Activated naive CD8-positive, alpha-beta T cell treated with anti-CD3 and anti-CD28 coated beads, Interleukin-2, amount 10 ng/mL, durations not matched to agents 7 days and 5 days (primary cell): Measurements from ENCODE around the gene PIGX. TPM values are rescaled to one million over a fixed set of nuclear protein-coding genes. Genes with fewer than 3 reads are reported as not detected.
"Not testable (repeated sequence)": the region's sequence is repeated elsewhere in the genome, so short reads cannot be mapped to it uniquely, and the experiment has no call there.

ENCODE experiments used
- ATAC-seq: fragments of 150-1000 bp; cut with Tn5 transposase; one replicate; pipeline ENCODE4 v1.10.0; 2021; ENCODE audit warnings: low read depth, moderate library complexity
- POLR2A ChIA-PET: fragments of 350-600 bp; sonication (Branson Sonifier 250); formaldehyde crosslinking; loops from one replicate; lab custom pipeline; 2021; ENCODE audit warnings: antibody characterized with exemption; lab: Charles Lee
- DNase-seq: peaks from one replicate; pipeline ENCODE4 v3.0.0; 2021
- H3K27ac Mint-ChIP-seq: one replicate; pipeline ENCODE4 v1.8.0; 2022; ENCODE audit warnings: mild to moderate bottlenecking, mixed read lengths
- H3K27me3 Mint-ChIP-seq: one replicate; pipeline ENCODE4 v1.8.0; 2022; ENCODE audit warnings: mild to moderate bottlenecking, moderate library complexity, mixed read lengths
- H3K36me3 Mint-ChIP-seq: one replicate; pipeline ENCODE4 v1.8.0; 2021; ENCODE audit warnings: mild to moderate bottlenecking, mixed read lengths
- H3K4me1 Mint-ChIP-seq: one replicate; pipeline ENCODE4 v1.8.0; 2021; ENCODE audit warnings: mixed read lengths
- H3K4me3 Mint-ChIP-seq: one replicate; pipeline ENCODE4 v1.8.0; 2022; ENCODE audit warnings: mild to moderate bottlenecking, moderate library complexity, mixed read lengths
- H3K9me3 Mint-ChIP-seq: one replicate; pipeline ENCODE4 v1.8.0; 2021; ENCODE audit warnings: mixed read lengths
- total RNA-seq, 2 experiments: library from RNA; stranded (reverse); gene quantifications; one replicate each; pipeline ENCODE4 v1.2.3, GENCODE V29; 2021

The PIGX gene
- total RNA-seq, 2 experiments from 2014 or later = 32.6 to 33.5 TPM

DNA sequence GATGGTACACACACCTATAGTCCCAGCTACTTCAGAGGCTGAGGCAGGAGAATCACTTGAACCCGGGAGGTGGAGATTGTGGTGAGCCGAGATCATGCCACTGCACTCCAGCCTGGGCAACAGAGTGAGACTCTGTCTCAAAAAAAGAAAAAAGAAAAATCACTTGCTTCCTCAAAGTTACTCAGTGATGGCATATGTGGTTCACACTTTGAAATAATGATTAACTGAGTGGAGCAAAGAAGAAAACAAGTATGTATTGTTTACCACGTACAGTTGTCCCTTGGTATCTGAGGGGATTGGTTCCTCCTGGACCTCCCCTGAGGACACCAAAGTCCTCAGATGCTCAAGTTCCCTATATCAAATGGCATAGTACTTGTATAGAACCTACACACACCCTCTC is 5.0 kb downstream of the PIGX start:
- H3K27ac Mint-ChIP-seq, H3K9me3 Mint-ChIP-seq, ATAC-seq, DNase-seq, POLR2A ChIA-PET, H3K27me3 Mint-ChIP-seq, H3K4me3 Mint-ChIP-seq: not testable (repeated sequence)
- peaks cover 17% of the 10 kb centered on the region for H3K4me1 Mint-ChIP-seq
- H3K36me3 Mint-ChIP-seq = peaks cover 35% of the 10 kb centered on the region

DNA sequence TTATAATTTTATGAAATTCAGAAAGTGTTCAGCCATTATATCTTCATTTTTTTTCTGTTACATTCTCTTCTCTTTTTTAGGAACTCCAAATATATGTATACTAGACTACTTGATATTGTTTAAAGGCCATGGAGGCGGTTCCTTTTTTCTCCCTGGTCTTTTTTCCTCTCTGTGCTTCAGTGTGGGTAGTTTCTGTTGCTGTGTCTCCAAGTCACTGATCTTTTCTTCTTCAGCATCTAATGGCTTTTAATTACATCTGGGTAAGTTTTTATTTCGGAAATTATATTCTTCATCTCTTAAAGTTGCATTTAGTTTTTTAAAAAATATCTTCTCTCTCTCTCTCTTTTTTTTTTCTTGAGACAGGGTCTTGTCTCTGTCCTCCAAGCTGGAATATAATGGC is 8.9 kb downstream of the PIGX start:
- peaks cover 6% of the 10 kb centered on the region for H3K9me3 Mint-ChIP-seq
- no peak overlapping the region for H3K4me3 Mint-ChIP-seq
- H3K36me3 Mint-ChIP-seq = peaks cover 52% of the 10 kb centered on the region
- DNase-seq (no peak), ATAC-seq (no peak)
- POLR2A ChIA-PET = interaction anchor here (1.6 kb wide), 1 partner anchor 9 kb away, joined by 4 read pairs; the partner anchor contains the start of genes CEP19 and PIGX
- no peak overlapping the region for H3K27ac Mint-ChIP-seq
- H3K27me3 Mint-ChIP-seq = no peaks in the 10 kb centered on the region
- H3K4me1 Mint-ChIP-seq = peaks cover 4% of the 10 kb centered on the region

DNA sequence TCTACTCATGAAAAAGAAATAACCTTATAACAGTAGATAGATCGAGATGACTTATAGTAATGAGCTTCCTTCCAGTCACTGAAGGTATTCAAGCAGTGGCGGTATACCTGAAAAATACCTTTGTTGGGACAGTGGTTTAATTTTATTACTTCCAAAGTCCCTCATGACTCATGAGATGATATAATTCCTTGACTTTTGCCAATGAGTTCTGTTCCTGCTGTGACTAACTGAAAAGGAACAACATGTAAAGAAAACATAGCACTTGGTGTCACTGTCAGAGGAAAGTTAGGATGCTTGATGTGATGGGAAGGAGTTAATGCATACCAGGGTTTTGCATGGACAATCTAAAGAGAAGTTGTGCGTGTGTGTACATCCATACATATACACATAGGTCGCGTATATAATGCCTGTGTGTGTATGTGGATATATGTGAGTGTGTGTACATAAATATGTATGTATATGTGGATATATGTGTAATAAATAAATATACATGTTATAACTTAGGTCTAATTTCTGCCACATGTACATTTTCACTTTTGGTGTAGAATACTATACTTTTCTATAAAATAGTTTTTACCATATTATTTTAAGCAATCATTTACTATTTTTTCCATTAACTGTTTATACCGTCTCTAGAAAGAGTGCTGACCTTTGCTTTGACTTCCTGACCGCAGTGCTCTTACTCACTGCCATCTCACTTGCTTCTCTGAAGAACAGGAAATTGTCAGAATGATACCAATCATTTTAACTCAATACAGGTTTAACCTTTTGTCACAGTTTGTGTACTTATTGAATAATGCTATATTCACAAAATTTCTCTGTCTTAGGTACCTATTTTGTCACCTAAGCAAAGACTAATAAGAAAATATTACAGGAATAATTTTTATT is 14.9 kb downstream of the PIGX start:
- Mint-ChIP-seq H3K4me3 (no peak overlapping the region), H3K4me1 (peaks cover 7% of the 10 kb centered on the region), H3K27me3 (no peaks in the 10 kb centered on the region), H3K36me3 (peaks cover 49% of the 10 kb centered on the region), H3K9me3 (no peaks in the 10 kb centered on the region), H3K27ac (no peak overlapping the region)
- ATAC-seq = peak; percentile 78
- POLR2A ChIA-PET = interaction anchor here (1.8 kb wide), 1 partner anchor 13 kb away, joined by 8 read pairs; the partner anchor contains the start of gene PAK2
- no peak for DNase-seq

DNA sequence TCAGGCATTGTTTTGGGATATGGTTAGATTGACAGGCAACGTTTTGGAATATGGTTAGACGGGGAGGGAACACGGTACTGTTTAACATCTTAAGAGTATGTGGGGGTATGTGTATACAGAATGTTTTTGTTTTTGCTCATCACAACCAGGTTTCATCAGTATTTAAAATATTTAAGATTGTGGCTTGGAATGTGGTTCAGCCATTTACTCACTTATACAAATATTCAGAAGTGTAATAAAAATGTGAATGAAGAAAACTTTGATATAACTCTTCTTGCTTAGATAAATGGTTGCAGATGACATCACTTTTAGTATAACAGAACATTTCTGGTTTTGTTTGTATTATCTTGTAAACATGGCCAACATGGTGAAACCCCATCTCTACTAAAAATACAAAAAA is 23.6 kb downstream of the PIGX start:
- H3K27ac Mint-ChIP-seq = no peak overlapping the region
- no peak for DNase-seq
- peaks cover 10% of the 10 kb centered on the region for H3K4me1 Mint-ChIP-seq
- H3K9me3 Mint-ChIP-seq = peaks cover 3% of the 10 kb centered on the region
- POLR2A ChIA-PET = no interaction called here
- no peak for ATAC-seq
- H3K4me3 Mint-ChIP-seq = no peak overlapping the region
- no peaks in the 10 kb centered on the region for H3K27me3 Mint-ChIP-seq
- peaks cover 32% of the 10 kb centered on the region for H3K36me3 Mint-ChIP-seq

DNA sequence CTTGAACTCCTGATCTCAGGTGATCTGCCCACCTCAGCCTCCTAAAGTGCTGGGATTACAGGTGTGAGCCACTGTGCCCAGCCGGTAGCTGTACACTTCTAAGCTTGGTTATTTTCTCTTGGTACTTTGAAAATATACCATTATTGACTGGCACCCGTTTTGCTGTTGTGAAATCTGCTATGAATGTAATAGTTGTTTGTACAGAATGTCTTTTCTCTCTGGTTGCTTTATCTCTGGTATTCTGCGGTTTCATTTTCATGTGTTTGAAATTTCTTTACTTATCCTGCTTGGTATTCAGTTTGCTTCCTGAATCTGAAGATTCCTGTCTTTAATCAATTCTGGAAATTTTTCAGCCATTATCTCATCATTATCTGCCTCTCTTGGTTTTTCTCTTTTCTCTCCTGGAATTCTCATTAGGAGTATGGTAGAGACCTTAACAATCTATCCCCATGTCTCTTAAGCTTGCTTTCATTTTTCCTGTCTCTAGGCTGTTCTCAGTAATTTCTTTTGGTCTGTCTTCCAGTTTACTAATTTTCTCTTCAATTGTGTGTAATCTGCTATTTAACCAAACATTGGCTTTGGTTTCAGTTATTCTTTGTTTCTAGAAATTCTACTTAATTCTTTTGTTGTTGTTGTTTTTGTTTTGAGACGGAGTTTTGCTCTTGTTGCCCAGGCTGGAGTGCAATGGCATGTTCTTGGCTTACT is 24.6 kb downstream of the PIGX start:
- H3K9me3 Mint-ChIP-seq = peaks cover 3% of the 10 kb centered on the region
- H3K4me1 Mint-ChIP-seq = peaks cover 15% of the 10 kb centered on the region
- DNase-seq (no peak), ATAC-seq (no peak)
- peaks cover 26% of the 10 kb centered on the region for H3K36me3 Mint-ChIP-seq
- no peak overlapping the region for H3K27ac Mint-ChIP-seq
- H3K27me3 Mint-ChIP-seq = no peaks in the 10 kb centered on the region
- H3K4me3 Mint-ChIP-seq = no peak overlapping the region
- POLR2A ChIA-PET = interaction anchor here (0.7 kb wide), 1 partner anchor 128 kb away, joined by 4 read pairs; no protein-coding TSS in a partner anchor

DNA sequence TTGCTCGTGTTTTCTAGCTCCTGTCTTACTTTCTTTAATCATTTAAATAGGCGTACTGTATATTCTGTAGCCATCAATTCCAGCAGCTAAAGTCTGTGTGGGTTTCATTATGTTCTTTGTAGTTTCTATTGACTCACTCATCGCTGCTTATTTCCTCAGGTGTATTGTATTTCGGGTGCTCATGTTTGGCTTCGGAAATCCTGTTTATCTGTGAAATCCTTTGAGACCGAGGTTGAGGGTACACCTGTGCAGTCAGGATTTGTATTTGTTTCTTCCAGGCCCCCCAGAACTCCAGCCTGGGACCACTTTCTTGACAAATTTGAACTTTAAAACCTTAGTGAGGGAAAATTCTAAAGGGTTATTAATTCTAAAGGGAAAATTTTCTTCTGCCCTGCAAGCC is 25.5 kb downstream of the PIGX start:
- peaks cover 24% of the 10 kb centered on the region for H3K36me3 Mint-ChIP-seq
- DNase-seq (no peak), ATAC-seq (no peak)
- H3K4me1 Mint-ChIP-seq = peaks cover 16% of the 10 kb centered on the region
- H3K27me3 Mint-ChIP-seq = no peaks in the 10 kb centered on the region
- no peak overlapping the region for H3K27ac Mint-ChIP-seq
- POLR2A ChIA-PET = no interaction called here
- no peak overlapping the region for H3K4me3 Mint-ChIP-seq
- peaks cover 3% of the 10 kb centered on the region for H3K9me3 Mint-ChIP-seq

DNA sequence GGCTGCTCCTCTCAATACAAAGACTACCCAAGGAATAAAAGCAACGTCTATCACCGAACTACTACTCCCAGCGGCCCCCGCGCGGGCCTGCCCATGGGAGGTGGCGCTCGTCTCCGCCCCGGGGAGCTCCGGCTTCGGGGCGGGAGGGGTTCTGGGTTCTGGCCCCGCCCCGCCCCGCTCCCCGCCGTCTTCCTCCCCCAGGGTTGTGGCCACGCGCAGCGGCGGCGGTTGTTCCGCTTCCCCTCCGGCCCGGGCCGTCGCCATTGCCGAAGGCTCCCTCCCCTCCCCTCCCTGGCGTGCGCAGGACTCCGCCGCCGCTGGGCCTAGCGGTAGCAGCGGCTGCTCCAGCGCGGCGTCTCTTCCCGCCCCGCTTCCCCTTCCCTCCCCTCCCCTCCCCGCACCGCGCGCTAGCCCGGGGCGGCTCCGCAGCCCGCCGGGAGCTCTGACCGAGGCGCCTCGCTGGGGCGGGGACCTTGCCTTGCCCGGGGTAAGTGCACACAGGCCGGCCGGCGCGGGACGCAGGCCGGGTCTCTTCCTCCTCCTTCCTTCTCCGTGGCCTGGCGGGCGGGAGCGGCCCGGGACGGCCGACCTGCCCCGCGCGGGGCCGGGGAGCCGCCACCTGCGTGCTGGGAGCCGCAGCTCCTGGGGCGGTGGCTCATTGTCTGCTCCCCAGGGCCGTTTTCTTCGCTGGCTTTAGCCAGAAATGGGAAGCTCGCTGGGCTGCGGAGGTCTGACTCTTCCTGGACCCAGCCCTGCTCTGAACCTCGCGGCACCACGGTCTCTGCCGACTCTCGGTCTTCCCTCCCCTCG is 27.7 kb downstream of the PIGX start, which contains the start of gene PAK2:
TSS of gene PAK2 (plus strand) at position 187 of the 810 bp plus-strand sequence. CDS start 42,790 bp downstream, outside the sequence.
- peaks cover 19% of the 10 kb centered on the region for H3K4me1 Mint-ChIP-seq
- no peaks in the 10 kb centered on the region for H3K27me3 Mint-ChIP-seq
- peak; percentile 90 for ATAC-seq
- POLR2A ChIA-PET = interaction anchor here (0.6 to 3.1 kb wide), 15 partner anchors 9 to 467 kb away, joined by 3 to 28 read pairs (median 4); partner anchors contain the start of genes CEP19, FBXO45, MELTF and PIGX
- H3K9me3 Mint-ChIP-seq = peaks cover 3% of the 10 kb centered on the region
- peak within 1 kb of the TSS; percentile 96 for H3K27ac Mint-ChIP-seq
- peaks cover 16% of the 10 kb centered on the region for H3K36me3 Mint-ChIP-seq
- peak; percentile 91 for DNase-seq
- peak within 1 kb of the TSS; percentile 98 for H3K4me3 Mint-ChIP-seq

DNA sequence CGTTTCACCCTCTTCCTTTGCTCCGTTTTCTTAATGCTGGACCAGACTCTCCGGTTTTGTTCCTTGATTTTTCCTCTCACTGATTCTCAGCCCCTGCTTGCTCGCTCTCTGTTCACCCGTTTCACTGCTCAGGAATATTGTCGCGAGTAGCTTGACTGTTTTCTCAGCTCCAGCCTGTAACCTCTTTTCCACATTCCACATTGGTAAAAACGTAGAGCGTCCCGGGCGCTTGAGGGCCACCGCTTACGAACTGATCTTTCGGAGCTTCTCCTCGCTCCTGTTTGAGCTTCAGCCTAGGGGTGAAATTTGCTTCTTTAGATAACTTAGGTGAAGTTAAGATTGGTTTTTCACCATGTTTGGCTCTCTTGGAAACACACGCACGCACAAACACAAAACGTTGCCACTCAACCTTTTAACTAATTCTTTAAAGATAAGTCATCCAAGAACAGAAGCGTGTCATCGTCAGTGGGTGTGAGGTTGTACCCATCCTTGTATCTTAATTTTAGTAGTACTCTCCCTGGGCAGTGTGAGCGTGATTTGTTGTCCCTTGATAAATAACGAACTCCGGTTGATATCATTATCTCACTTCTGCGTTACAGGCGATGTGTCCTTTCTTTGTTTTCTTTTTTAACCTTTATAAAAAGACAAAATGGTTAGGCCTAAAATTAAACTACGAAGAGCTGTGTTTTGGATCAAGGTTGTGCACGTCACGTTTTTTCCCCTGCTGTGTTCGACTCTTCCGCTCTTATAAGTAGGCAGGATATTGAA is 28.5 kb downstream of the PIGX start:
- peaks cover 22% of the 10 kb centered on the region for H3K36me3 Mint-ChIP-seq
- peaks cover 3% of the 10 kb centered on the region for H3K9me3 Mint-ChIP-seq
- peaks cover 19% of the 10 kb centered on the region for H3K4me1 Mint-ChIP-seq
- ATAC-seq (no peak), DNase-seq (no peak)
- POLR2A ChIA-PET = interaction anchor here (1.2 to 3.1 kb wide), 9 partner anchors 15 to 289 kb away, joined by 4 to 28 read pairs (median 4); partner anchors contain the start of genes CEP19, FBXO45, MELTF and PIGX
- peak overlapping the region; percentile 96 for H3K27ac Mint-ChIP-seq
- H3K27me3 Mint-ChIP-seq = no peaks in the 10 kb centered on the region
- peak overlapping the region; percentile 98 for H3K4me3 Mint-ChIP-seq

DNA sequence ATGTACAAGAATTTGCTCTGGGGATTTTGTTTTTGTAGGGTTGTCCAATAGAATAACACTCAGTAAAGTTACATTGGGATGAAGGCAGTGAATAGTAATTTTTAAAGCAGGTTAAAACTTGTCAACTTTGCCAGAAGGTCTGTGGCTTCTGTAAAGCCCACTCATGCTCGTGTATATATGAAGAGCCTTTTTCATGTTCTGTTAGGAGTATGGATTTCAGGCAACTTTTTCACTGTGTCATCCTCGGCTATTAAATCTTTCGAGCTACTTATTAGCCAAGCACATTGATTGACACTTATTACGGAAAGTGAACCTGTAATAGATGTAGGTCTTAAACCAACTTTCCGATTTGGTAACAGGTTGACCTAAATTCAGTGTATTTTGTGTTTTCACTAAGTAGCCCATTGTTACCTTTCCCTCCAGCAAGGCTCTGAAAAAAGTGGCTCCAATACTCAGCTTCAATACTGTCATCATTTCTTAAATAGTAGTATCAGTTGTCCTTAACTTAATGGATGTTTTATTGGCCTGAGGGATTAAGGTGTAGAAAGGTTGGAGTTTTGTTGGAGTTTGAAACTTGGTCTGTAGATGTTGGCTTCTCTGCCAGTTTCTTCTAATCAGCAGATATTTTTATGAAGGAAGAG is 29.2 kb downstream of the PIGX start:
- no peak for DNase-seq
- no peak for ATAC-seq
- peaks cover 3% of the 10 kb centered on the region for H3K9me3 Mint-ChIP-seq
- H3K27ac Mint-ChIP-seq = peak overlapping the region; percentile 96
- H3K4me1 Mint-ChIP-seq = peaks cover 19% of the 10 kb centered on the region
- peaks cover 26% of the 10 kb centered on the region for H3K36me3 Mint-ChIP-seq
- POLR2A ChIA-PET = interaction anchor here (1.5 to 3.1 kb wide), 5 partner anchors 16 to 173 kb away, joined by 4 to 28 read pairs (median 8); partner anchors contain the start of genes CEP19, FBXO45, PIGX and SENP5
- H3K4me3 Mint-ChIP-seq = peak overlapping the region; percentile 98
- H3K27me3 Mint-ChIP-seq = no peaks in the 10 kb centered on the region

DNA sequence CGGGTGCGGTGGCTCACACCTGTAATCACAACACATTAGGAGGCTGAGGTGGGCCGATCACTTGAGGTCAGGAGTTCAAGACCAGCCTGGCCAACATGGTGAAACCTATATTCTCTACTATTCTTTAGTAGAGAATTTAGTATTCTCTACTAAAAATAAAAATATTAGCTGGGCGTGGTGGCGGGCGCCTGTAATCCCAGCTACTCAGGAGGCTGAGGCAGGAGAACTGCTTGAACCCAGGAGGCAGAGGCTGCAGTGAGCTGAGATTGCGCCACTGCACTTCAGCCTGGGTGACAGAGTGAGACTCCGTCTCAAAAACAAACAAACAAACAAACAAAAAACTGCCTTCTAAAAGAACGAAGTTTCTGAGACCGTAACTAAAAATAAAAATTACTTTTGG is 31.4 kb downstream of the PIGX start:
- ATAC-seq, H3K27me3 Mint-ChIP-seq, POLR2A ChIA-PET, DNase-seq, H3K27ac Mint-ChIP-seq, H3K4me3 Mint-ChIP-seq, H3K9me3 Mint-ChIP-seq: not testable (repeated sequence)
- H3K4me1 Mint-ChIP-seq = peaks cover 24% of the 10 kb centered on the region
- H3K36me3 Mint-ChIP-seq = peaks cover 32% of the 10 kb centered on the region

DNA sequence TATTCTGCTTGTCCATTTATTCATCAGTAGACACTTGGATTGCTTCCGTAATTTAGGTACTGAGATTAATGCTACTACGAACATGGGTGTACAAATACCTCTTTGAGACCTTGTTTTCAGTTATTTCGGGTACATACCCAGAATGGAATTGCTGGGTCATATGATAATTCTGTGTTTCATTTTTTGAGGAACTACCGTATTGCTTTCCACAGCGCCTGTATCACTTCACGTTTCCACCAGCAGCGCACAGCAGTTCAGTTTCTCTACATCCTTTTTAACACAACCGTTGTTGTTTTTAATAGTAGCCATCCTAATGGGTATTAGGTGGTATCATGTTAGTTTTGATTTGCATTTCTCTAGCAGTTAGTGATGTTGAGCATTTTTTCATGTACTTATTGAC is 36.9 kb downstream of the PIGX start:
- H3K9me3 Mint-ChIP-seq = peaks cover 8% of the 10 kb centered on the region
- H3K36me3 Mint-ChIP-seq = peaks cover 65% of the 10 kb centered on the region
- H3K4me1 Mint-ChIP-seq = peaks cover 22% of the 10 kb centered on the region
- no peak overlapping the region for H3K27ac Mint-ChIP-seq
- no peaks in the 10 kb centered on the region for H3K27me3 Mint-ChIP-seq
- ATAC-seq (no peak), DNase-seq (no peak)
- POLR2A ChIA-PET = interaction anchor here (1.5 kb wide), 1 partner anchor 9 kb away, joined by 4 read pairs; the partner anchor contains the start of gene PAK2
- H3K4me3 Mint-ChIP-seq = no peak overlapping the region
